ENCODE results near the gene CYP21A2.
"Not testable (repeated sequence)": the region's sequence is repeated elsewhere in the genome, so short reads cannot be mapped to it uniquely, and the experiment has no call there.

CYP21A2 gene

DNA sequence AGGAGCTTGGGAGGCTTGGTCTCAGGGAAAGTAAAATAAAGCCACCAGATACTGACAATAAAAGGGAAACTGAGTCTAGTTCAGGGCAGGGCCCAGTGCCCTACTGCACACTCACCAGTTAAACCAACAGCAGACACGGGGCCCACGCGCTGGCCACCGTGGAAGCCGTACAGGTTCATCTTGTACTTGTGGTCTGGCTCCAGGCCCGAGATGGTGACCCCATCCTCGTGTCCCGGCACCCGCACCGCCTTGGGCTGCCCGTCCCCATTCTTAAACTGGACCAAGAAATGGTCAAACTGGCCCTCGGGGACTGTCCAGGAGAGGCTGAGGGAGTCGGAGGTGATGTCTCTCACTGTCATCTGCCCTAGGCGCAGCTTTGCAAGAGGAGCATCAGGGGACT is 26.5 kb downstream of the CYP21A2 start:
- no peak overlapping the region for H3K4me3 ChIP-seq (ENCODE audit: control insufficient read depth, low read depth, low read length)
- no peak for DNase-seq (ENCODE audit: low read depth)
- TF ChIP-seq, protein P1, sequence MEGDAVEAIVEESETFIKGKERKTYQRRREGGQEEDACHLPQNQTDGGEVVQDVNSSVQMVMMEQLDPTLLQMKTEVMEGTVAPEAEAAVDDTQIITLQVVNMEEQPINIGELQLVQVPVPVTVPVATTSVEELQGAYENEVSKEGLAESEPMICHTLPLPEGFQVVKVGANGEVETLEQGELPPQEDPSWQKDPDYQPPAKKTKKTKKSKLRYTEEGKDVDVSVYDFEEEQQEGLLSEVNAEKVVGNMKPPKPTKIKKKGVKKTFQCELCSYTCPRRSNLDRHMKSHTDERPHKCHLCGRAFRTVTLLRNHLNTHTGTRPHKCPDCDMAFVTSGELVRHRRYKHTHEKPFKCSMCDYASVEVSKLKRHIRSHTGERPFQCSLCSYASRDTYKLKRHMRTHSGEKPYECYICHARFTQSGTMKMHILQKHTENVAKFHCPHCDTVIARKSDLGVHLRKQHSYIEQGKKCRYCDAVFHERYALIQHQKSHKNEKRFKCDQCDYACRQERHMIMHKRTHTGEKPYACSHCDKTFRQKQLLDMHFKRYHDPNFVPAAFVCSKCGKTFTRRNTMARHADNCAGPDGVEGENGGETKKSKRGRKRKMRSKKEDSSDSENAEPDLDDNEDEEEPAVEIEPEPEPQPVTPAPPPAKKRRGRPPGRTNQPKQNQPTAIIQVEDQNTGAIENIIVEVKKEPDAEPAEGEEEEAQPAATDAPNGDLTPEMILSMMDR (conservative IDR thresholded peaks at IDR 0.05; ENCODE audit: control insufficient read depth, insufficient read depth, low read depth, low read length), result no peak

DNA sequence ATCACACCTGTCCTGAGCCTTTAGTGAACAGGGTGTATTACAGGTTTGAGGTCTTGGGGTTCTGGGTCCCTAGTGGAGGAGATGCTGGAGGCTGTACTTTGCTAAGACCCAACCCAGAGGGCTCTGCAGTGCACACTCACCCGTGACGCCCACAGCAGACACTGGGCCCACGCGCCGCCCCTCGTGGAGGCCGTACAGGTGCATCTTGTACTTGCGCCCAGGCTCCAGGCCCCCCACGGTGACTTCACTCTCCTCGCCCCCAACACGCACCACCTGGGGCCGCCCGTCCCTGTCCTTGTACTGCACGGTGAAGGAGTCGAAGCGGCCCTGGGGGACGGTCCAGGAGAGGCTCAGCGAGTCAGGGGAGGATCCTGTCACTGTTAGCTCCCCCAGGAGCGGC is 29.3 kb downstream of the CYP21A2 start:
- H3K4me3 ChIP-seq (ENCODE audit: control insufficient read depth, low read depth, low read length); DNase-seq (ENCODE audit: low read depth): not testable (repeated sequence)

DNA sequence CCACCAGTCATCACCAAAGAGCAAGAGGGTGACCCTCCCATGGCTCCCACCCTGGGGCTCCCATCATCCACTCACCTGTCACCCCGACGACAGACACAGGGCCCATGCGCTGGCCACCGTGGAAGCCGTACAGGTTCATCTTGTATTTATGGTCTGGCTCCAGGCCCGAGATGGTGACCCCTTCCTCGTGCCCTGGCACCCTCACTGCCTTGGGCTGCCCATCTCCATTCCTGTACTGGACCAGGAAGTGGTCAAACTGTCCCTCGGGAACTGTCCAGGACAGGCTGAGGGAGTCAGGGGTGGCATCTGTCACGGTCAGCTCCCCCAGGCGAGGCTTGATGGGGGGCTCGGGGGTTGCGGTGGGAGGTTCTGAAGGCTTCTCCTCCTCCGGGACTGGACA is 30.1 kb downstream of the CYP21A2 start:
- not testable (repeated sequence) for DNase-seq (ENCODE audit: low read depth); H3K4me3 ChIP-seq (ENCODE audit: control insufficient read depth, low read depth, low read length)

DNA sequence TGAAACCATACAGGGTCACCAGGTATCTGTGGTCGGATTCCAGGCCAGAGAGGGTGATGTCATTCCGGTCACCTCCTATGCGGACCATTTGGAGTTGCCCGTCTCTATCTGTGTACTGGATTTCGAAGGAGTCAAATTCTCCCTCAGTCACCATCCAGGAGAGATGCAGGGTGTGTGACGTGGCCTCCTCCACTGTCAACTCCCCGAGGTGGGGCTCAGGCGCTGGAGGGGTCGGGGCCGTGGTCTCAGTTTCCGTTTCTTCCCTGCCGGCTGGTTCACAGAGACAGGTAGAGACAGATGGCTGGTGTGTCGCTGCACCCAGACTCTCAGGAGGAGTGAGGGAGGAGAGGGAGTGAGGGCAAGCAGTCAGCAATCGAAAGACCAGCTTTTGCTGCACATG is 30.7 kb downstream of the CYP21A2 start:
- TF ChIP-seq, protein P1 (conservative IDR thresholded peaks at IDR 0.05; ENCODE audit: control insufficient read depth, insufficient read depth, low read depth, low read length), result no peak
- no peak overlapping the region for H3K4me3 ChIP-seq (ENCODE audit: control insufficient read depth, low read depth, low read length)
- no peak for DNase-seq (ENCODE audit: low read depth)

DNA sequence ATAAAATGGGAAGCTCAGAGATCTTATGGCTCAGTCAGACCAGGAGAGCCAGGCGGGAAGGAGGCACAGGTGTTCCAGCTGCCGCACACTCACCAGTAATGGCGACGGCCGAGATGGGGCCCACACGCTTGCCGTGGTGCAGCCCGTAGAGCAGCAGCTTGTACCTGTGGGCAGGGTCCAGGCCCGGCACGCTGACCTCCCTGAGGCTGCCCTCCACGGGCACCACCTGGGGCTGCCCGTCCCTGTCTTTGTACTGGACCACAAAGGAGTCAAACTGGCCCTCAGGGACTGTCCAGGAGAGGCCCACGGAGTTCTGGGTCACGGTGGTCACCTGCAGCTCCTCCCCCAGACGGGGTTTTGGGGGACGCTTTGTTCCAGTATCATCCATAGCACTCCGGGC is 31.2 kb downstream of the CYP21A2 start:
- no peak overlapping the region for H3K4me3 ChIP-seq (ENCODE audit: control insufficient read depth, low read depth, low read length)
- TF ChIP-seq, protein P1 (conservative IDR thresholded peaks at IDR 0.05; ENCODE audit: control insufficient read depth, insufficient read depth, low read depth, low read length), result no peak
- no peak for DNase-seq (ENCODE audit: low read depth)

DNA sequence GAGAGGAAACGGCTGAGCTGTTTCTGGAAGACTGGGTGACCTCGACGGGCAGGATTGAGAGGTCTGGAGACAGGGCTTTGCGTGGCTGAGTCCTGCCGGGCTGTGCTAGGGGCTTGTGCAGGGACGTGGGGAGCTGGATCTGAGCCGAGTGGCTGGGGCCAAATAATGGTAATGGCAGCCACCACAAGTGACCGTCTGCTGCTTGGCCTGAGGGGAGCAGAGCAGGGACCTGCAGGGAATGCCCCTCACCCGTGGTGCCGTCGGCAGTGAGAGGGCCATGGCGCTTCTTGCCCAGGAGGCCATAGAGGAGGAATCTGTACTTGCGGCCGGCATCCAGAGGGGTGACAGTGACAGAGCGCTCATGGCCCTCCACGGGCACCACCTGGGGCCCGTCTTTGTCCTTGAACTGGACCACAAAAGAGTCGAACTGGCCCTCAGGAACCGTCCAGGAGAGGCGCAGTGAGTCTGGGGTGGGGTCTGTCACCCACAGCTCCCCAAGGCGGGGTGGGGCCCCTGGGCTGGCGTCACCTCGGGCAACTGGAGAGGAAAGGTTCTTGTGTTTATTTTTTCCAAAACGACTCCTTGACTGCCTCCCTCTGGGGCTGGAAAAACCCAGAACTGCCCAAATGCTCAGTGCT is 31.8 kb downstream of the CYP21A2 start:
- H3K4me3 ChIP-seq (ENCODE audit: control insufficient read depth, low read depth, low read length), result no peak overlapping the region
- TF ChIP-seq, protein P1 (conservative IDR thresholded peaks at IDR 0.05; ENCODE audit: control insufficient read depth, insufficient read depth, low read depth, low read length), result no peak
- no peak for DNase-seq (ENCODE audit: low read depth)

DNA sequence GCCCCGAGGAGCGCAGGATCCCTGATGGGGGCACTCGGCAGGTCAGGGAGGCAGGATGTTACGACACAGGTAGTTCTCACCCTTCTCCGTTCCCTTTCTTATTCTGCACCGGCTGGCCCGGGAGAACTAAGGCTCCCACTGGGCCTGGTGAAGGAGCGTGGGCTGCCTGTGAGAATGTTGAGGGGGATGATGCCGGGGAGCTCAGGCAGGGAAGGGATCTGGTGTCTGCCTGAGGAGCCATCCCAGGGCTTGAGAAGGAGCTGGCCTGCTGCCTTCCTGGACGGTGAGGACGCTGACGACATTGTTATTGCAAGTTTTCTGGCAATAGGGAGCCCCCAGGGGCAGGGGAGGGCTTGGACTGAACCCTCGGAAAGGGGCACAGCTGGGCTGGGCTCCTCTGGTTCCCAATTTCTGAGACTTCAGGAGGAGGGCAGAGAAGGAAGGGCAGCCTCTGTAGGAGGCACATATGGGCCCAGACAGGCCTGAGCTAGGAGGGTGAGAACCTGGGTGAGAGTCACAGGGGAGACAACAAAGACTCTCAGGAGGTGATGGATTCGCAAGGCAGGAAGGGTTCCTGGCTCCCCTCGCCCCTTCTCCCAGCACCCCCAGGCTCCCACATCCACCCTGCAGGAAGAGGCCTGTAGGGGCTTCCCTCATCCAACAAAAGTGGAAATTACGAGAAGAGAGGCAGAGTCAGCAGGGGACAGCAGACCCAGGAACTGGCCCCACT is 32.8 kb downstream of the CYP21A2 start:
- TF ChIP-seq, protein P1 (conservative IDR thresholded peaks at IDR 0.05; ENCODE audit: control insufficient read depth, insufficient read depth, low read depth, low read length), result no peak
- H3K4me3 ChIP-seq (ENCODE audit: control insufficient read depth, low read depth, low read length), result no peak overlapping the region
- DNase-seq (ENCODE audit: low read depth), result no peak

DNA sequence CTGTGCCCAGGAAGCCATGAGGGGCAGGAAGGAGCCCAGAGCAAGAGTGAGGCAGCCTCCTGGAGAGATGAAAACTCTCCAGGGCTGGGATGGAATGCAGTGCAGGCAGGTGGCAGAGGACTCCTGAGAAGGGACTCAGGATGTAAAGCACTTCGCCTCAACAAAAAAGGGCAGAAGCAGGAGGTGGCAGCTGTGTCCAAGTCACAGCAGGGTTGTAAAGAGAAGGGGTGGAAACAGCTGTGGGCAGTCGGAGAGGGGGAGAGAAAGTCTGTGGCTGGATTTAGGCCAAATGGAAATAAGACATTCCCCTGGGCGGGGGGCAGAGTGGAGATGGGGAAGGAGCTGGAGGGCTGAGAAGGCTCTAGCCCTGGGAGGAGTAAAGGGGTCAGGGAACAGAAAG is 34.9 kb downstream of the CYP21A2 start:
- TF ChIP-seq, protein P1 (conservative IDR thresholded peaks at IDR 0.05; ENCODE audit: control insufficient read depth, insufficient read depth, low read depth, low read length), result no peak
- no peak overlapping the region for H3K4me3 ChIP-seq (ENCODE audit: control insufficient read depth, low read depth, low read length)
- DNase-seq (ENCODE audit: low read depth), result no peak

Measured in fibroblast of mammary gland (primary cell).